ENCODE data around the gene JPH4.

GRCh38 chr14:23623962-23624361, 45.4 kb upstream of the JPH4 start:
- TF ChIP-seq, protein P1, sequence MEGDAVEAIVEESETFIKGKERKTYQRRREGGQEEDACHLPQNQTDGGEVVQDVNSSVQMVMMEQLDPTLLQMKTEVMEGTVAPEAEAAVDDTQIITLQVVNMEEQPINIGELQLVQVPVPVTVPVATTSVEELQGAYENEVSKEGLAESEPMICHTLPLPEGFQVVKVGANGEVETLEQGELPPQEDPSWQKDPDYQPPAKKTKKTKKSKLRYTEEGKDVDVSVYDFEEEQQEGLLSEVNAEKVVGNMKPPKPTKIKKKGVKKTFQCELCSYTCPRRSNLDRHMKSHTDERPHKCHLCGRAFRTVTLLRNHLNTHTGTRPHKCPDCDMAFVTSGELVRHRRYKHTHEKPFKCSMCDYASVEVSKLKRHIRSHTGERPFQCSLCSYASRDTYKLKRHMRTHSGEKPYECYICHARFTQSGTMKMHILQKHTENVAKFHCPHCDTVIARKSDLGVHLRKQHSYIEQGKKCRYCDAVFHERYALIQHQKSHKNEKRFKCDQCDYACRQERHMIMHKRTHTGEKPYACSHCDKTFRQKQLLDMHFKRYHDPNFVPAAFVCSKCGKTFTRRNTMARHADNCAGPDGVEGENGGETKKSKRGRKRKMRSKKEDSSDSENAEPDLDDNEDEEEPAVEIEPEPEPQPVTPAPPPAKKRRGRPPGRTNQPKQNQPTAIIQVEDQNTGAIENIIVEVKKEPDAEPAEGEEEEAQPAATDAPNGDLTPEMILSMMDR (IDR thresholded peaks at IDR 0.05): no peak
- TF ChIP-seq ESRRA (IDR thresholded peaks at IDR 0.05; ENCODE audit: borderline replicate concordance, low read length): no peak
- TF ChIP-seq HEYL (CRISPR knock-in tag; IDR thresholded peaks at IDR 0.05): no peak
- TF ChIP-seq MAX (IDR thresholded peaks at IDR 0.05): no peak
- no peak for TF ChIP-seq HOXB13 (CRISPR knock-in tag; IDR thresholded peaks at IDR 0.05; ENCODE audit: low read depth)
- TF ChIP-seq EHF (CRISPR knock-in tag; IDR thresholded peaks at IDR 0.05): no peak
- TF ChIP-seq POLR2A (IDR thresholded peaks at IDR 0.05; ENCODE audit: low read length): no peak
- no peak for TF ChIP-seq CHD2 (IDR thresholded peaks at IDR 0.05; ENCODE audit: low read length, partially characterized antibody)
- no peak for TF ChIP-seq JUNB (IDR thresholded peaks at IDR 0.05)
- TF ChIP-seq PHF8 (IDR thresholded peaks at IDR 0.05; ENCODE audit: borderline replicate concordance, low read depth): no peak

Data from A549 (cell line).